Heart left ventricle (tissue), 13 donors: ENCODE data around the gene GPRASP3.

Source experiments
- POLR2A ChIP-seq, 2 donors: fragments of 450-650 bp; IDR thresholded peaks; one replicate each; pipeline ENCODE4 v1.6.1; 2017; ENCODE audit warnings: antibody characterized with exemption in 2 of 2, mild to moderate bottlenecking in 2 of 2, moderate library complexity in 2 of 2
- TF ChIP-seq, protein P1 (sequence below), 12 donors: fragments of 200-600 bp; sonication (generic) in 4 of 12; IDR thresholded peaks; one replicate each; pipeline versions ENCODE4 v1.5.0 to v1.8.0; 2018 to 2022; ENCODE audit warnings: antibody characterized with exemption in 12 of 12, mild to moderate bottlenecking in 5 of 12
- donor health status: ischemic (EF 13 %, LVEDD 7.1; RV severe dilation, severe dysfunction).
- donor health status: DM: no; HTN: yes; CAD: no.
- donor health status: DM: no; HTN: no; CAD: no.
- donor health status: ischemic (EF 25% LVEDD 6.9; RV normal size, moderate dysfunction).
- donor health status: ischemic (EF 25% LVEDD 5.7; RV mildly dilated, moderate dysfunction).
- donor health status: ischemic (EF 35%, LVEDD 5.7; RV mildly dilated, moderate dysfunction).
- donor health status: nonischemic (EF 11% LVEDD 7.7; RV severe dilation, severe dysfunction).
- donor health status: DM: yes; HTN: yes; CAD: no.
- donor health status: PGD.
- donor health status: ischemic (EF 29% LVEDD 5.4; RV normal size, mild dysfunction).
- donor health status: nonischemic (EF 23%, LVEDD 6.1; RV moderate dilation, normal function).

DNA sequence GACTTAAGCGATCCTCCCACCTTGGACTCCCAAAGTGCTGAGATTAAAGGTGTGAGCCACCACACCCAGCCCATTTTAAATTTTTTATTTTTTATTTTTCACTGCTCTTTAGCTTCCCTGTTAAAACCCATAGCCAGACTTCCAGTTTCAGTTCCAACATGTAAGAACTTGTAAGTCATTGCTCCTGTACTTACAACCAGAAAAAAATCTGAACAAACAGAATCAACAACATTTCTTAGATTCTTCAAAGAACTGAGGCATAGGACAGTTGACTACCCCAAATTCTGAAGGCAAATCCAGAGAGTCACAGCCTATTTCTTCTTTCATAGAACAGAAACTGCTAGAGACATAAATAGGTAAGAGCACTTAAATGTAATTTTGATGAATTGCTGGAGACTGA is 8.1 kb downstream of the GPRASP3 start:
- TF ChIP-seq, protein P1, sequence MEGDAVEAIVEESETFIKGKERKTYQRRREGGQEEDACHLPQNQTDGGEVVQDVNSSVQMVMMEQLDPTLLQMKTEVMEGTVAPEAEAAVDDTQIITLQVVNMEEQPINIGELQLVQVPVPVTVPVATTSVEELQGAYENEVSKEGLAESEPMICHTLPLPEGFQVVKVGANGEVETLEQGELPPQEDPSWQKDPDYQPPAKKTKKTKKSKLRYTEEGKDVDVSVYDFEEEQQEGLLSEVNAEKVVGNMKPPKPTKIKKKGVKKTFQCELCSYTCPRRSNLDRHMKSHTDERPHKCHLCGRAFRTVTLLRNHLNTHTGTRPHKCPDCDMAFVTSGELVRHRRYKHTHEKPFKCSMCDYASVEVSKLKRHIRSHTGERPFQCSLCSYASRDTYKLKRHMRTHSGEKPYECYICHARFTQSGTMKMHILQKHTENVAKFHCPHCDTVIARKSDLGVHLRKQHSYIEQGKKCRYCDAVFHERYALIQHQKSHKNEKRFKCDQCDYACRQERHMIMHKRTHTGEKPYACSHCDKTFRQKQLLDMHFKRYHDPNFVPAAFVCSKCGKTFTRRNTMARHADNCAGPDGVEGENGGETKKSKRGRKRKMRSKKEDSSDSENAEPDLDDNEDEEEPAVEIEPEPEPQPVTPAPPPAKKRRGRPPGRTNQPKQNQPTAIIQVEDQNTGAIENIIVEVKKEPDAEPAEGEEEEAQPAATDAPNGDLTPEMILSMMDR (IDR thresholded peaks at IDR 0.05): no peak
- TF ChIP-seq POLR2A (IDR thresholded peaks at IDR 0.05): no peak
